GM12892 (cell line): ENCODE measurements around the gene KNTC1.

Experiments used
- POLR2AphosphoS5 ChIP-seq: IDR thresholded peaks from 2 replicates; pipeline ENCODE4 v1.6.1; 2011; ENCODE audit warnings: low read depth, low read length, control low read depth
- TAF1 ChIP-seq: IDR thresholded peaks from 2 replicates; pipeline ENCODE4 v1.6.1; 2011; ENCODE audit warnings: low read depth, mild to moderate bottlenecking, control low read depth, low read length, borderline replicate concordance

DNA sequence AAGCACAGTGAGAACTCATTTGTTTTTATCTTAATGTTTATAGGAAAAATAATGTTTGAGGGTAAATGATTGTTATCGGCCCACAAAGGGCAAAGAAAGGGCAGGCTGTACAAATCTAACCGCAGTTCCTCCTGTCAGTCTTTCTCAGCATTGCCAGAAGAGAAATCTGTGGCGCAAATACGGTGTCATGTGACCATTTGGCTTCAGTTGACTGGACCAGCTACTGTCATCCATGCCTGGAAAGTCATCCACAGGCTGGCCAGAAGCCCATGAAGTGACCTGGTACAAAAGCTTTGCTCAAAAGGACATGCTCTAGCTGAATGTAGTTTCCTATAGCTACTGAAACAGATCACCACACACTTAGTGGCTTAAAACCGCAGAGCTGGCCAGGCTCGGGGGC lies 132.5 kb downstream of the KNTC1 start:
- TF ChIP-seq POLR2AphosphoS5 (no peak), TAF1 (no peak)
